ENCODE measurements around the gene TSKU.

The TSKU gene

DNA sequence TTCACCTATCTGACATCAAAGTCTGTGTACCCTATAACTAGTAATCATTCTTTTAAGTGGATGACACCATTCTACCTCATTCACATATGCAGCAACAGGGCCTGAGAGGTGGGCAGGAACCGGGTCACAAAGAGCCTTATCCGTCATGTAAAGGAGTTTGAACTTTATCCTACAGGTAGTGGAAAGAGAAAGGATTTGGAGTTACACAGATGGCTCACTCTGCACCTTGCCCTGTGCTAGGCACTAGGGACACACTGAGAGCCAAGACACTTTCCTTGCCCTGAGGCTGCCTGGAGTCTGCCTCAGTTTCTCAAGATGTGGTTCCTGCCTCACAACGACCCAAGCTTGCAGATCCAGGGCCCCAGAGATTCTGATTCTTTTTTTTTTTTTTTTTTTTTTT lies 63.3 kb downstream of the TSKU start:
- H3K9me3 ChIP-seq (ENCODE audit: control insufficient read depth, low read length) = no peaks in the 10 kb centered on the region
- H3K4me2 ChIP-seq (ENCODE audit: low read length) = no peak overlapping the region

More for the DNA sequence above, 63.3 kb downstream of the TSKU start:
- Histone ChIP-seq H3K4me1 (no peaks in the 10 kb centered on the region), H3K27me3 (ENCODE audit: control insufficient read depth, insufficient read depth, low read length) (no peaks in the 10 kb centered on the region), H3K9ac (no peak overlapping the region), H3K79me2 (no peaks in the 10 kb centered on the region), H3K36me3 (ENCODE audit: control insufficient read depth, insufficient read depth, low read length) (no peaks in the 10 kb centered on the region), H3K4me3 (ENCODE audit: low read depth, low read length) (no peak overlapping the region), H3K27ac (no peak overlapping the region), H2AFZ (no peak overlapping the region)
- TF ChIP-seq, protein P1, sequence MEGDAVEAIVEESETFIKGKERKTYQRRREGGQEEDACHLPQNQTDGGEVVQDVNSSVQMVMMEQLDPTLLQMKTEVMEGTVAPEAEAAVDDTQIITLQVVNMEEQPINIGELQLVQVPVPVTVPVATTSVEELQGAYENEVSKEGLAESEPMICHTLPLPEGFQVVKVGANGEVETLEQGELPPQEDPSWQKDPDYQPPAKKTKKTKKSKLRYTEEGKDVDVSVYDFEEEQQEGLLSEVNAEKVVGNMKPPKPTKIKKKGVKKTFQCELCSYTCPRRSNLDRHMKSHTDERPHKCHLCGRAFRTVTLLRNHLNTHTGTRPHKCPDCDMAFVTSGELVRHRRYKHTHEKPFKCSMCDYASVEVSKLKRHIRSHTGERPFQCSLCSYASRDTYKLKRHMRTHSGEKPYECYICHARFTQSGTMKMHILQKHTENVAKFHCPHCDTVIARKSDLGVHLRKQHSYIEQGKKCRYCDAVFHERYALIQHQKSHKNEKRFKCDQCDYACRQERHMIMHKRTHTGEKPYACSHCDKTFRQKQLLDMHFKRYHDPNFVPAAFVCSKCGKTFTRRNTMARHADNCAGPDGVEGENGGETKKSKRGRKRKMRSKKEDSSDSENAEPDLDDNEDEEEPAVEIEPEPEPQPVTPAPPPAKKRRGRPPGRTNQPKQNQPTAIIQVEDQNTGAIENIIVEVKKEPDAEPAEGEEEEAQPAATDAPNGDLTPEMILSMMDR (IDR thresholded peaks at IDR 0.05) = no peak
